ENCODE results near the gene AK9. TPM values are rescaled to one million over a fixed set of nuclear protein-coding genes. Genes with fewer than 3 reads are reported as not detected.
A peak's percentile ranks its signal among the peaks of the same experiment; 100 is the strongest.

AK9 gene
- total RNA-seq, 4 donors from 2014 or later = 9.1 to 15.7 (median 13.2) TPM

DNA sequence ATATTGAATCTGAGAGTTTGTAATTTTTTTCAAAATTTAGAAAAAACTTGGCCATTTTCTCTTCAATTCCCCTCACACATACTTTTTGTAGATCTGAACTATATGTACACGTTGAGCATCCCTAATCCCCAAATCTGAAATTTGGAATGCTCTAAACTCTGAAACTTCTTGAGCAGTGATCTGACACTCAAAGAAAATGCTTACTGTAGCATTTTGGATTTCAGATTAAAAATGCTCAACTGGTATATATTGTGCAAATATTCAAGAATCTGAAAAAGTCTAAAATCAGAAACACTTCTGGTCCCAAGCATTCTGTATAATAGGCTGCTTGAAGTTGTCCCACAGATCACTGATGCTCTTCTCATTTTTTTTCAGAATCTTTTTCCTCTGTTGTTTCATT is 129.2 kb downstream of the AK9 start:
- no peak overlapping the region for H3K4me3 ChIP-seq
- WGBS, 2 donors (ENCODE audit: low coverage in 1 of 2) = 69% methylated on average over 1 of the region's 1 CpG; no CpG with 5 or more reads in 1 of the 2 donors

DNA sequence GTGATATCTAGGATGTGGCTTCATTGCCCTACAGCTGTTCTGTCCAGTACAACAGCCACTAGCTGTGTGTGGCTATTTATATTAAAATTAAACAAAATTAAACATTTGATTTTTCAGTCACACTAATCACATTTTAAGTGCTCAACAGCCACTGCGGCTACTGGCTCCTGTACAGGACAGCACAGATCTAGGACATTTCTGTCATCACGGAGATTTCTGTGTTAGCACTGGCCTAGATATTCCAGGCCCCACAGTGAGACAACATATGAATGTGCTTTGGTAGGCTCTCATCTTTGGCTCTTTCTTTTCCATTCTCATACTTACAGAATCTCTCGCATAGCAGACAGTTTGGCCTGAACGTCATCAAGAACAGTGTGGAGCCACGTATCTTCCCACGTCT is 159.6 kb downstream of the AK9 start:
- Histone ChIP-seq H3K9me3 (no peaks in the 10 kb centered on the region), H3K4me1 (peaks cover 0 to 14% (median 0%) of the 10 kb centered on the region in 3 donors), H3K36me3 (no peaks in the 10 kb centered on the region), H3K27me3 (no peaks in the 10 kb centered on the region), H3K4me3 (no peak overlapping the region), H3K27ac (peak overlapping the region in 2 of 4 donors; percentile 14 to 32)
- peak; percentile 28 for ATAC-seq
- TF ChIP-seq, protein P1, sequence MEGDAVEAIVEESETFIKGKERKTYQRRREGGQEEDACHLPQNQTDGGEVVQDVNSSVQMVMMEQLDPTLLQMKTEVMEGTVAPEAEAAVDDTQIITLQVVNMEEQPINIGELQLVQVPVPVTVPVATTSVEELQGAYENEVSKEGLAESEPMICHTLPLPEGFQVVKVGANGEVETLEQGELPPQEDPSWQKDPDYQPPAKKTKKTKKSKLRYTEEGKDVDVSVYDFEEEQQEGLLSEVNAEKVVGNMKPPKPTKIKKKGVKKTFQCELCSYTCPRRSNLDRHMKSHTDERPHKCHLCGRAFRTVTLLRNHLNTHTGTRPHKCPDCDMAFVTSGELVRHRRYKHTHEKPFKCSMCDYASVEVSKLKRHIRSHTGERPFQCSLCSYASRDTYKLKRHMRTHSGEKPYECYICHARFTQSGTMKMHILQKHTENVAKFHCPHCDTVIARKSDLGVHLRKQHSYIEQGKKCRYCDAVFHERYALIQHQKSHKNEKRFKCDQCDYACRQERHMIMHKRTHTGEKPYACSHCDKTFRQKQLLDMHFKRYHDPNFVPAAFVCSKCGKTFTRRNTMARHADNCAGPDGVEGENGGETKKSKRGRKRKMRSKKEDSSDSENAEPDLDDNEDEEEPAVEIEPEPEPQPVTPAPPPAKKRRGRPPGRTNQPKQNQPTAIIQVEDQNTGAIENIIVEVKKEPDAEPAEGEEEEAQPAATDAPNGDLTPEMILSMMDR (IDR thresholded peaks at IDR 0.05) = no peak
- no peak for TF ChIP-seq POLR2AphosphoS5 (IDR thresholded peaks at IDR 0.05)
- TF ChIP-seq EP300 (IDR thresholded peaks at IDR 0.05) = no peak
- no peak for TF ChIP-seq POLR2A (IDR thresholded peaks at IDR 0.05)
- WGBS, 2 donors (ENCODE audit: low coverage in 1 of 2) = 24 to 33% methylated on average over 5 to 6 of the region's 6 CpGs

More for the DNA sequence above, 129.2 kb downstream of the AK9 start:
- Histone ChIP-seq H3K36me3 (peaks cover 0 to 18% of the 10 kb centered on the region in 2 donors), H3K4me1 (no peaks in the 10 kb centered on the region), H3K27me3 (no peaks in the 10 kb centered on the region), H3K9me3 (peaks cover 0 to 10% (median 0%) of the 10 kb centered on the region in 3 donors), H3K27ac (no peak overlapping the region)
- no peak for ATAC-seq
- TF ChIP-seq POLR2A (IDR thresholded peaks at IDR 0.05) (no peak), POLR2AphosphoS5 (IDR thresholded peaks at IDR 0.05) (no peak), EP300 (IDR thresholded peaks at IDR 0.05) (no peak)
- TF ChIP-seq, protein P1 (IDR thresholded peaks at IDR 0.05) = no peak

DNA sequence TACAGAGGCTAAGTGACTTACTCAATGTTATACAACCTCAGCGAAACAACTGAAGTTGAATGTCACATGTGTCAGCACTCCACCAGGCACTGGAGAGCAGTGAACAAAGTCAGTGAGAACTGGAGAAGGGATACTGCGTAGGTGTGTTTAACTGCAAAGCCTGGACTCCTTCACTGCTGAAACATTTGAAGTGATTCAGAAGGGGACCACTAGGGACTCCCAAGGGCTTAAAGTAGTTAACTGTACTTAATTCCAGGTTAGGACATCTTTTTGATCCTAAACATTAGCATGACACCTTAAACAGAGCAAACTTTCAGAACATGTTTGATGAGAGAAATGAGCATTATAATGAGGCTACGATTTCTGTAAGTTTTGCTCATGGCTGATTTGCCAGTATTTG is 163.0 kb downstream of the AK9 start:
- Histone ChIP-seq H3K27ac (no peak overlapping the region), H3K36me3 (no peaks in the 10 kb centered on the region), H3K4me3 (no peak overlapping the region), H3K9me3 (no peaks in the 10 kb centered on the region), H3K27me3 (no peaks in the 10 kb centered on the region), H3K4me1 (peaks cover 0 to 14% (median 0%) of the 10 kb centered on the region in 3 donors)
- ATAC-seq = no peak
- 83 to 100% methylated on average over 3 of the region's 3 CpGs for WGBS, 2 donors (ENCODE audit: low coverage in 1 of 2)
- TF ChIP-seq EP300 (IDR thresholded peaks at IDR 0.05) (no peak), POLR2AphosphoS5 (IDR thresholded peaks at IDR 0.05) (no peak), POLR2A (IDR thresholded peaks at IDR 0.05) (no peak)
- TF ChIP-seq, protein P1 (IDR thresholded peaks at IDR 0.05) = no peak

DNA sequence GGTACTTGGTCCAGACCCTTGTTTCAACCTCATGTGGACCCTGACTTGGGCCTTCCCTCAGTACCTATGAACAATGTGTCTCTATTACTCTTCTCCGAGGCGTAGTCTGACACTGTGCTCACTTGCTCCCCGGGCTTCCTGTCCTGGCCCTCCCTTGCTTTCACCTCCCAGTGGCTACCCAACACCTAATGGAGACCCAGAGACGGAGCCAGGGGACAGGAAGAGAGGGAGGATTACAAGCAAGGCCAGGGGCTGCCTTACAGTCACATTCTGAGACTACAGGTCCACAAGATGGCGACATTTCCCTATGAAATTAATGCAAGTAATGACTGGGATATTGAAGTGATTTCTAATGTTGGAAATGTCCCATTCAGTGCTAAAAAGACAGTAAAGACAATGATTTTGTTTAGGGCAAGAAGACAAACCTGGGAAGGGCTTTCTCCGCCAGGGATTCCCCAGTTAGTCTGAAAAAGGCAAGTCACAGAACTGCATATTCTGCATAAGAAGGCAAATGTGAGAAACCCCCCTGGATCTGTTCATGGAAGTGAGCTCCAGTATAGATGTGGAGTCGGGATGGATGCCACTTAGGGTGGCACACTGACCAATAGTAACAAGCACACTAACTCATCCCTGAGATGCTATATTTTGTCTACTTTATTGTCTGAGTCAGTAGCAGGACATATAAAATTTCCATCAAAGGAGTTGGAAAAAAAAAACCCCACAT is 163.9 kb downstream of the AK9 start:
- Histone ChIP-seq H3K27ac (no peak overlapping the region), H3K27me3 (no peaks in the 10 kb centered on the region), H3K36me3 (no peaks in the 10 kb centered on the region), H3K9me3 (no peaks in the 10 kb centered on the region), H3K4me3 (no peak overlapping the region), H3K4me1 (peaks cover 0 to 11% (median 0%) of the 10 kb centered on the region in 3 donors)
- WGBS, 2 donors (ENCODE audit: low coverage in 1 of 2) = 44 to 53% methylated on average over 4 to 5 of the region's 7 CpGs
- no peak for ATAC-seq
- TF ChIP-seq POLR2AphosphoS5 (IDR thresholded peaks at IDR 0.05) (no peak), EP300 (IDR thresholded peaks at IDR 0.05) (no peak)
- TF ChIP-seq, protein P1 (IDR thresholded peaks at IDR 0.05) = peak; percentile 13 to 56 (median 30)

DNA sequence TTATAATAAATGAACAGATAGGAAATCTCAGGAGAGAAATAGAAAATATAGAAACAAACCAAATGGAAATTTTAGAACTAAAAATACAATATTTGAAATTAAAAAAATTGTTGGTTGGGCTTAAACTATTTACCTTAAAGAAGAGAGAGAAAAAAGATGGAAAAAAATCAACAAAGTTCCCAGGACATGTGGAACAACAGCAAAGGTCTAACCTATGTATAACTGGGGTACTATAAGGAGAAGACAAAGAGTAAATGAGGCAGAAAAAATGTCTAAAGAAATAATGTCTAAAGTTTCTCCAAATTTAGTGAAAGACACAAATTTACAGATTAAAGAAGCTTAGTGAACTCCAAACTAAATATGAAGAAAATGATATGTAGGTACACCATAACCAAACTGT is 166.9 kb downstream of the AK9 start:
- TF ChIP-seq POLR2A (IDR thresholded peaks at IDR 0.05) (no peak), EP300 (IDR thresholded peaks at IDR 0.05) (no peak), POLR2AphosphoS5 (IDR thresholded peaks at IDR 0.05) (no peak)
- TF ChIP-seq, protein P1 (IDR thresholded peaks at IDR 0.05) = no peak
- H3K9me3 ChIP-seq = peaks cover 0 to 6% (median 0%) of the 10 kb centered on the region in 3 donors
- H3K36me3 ChIP-seq = no peaks in the 10 kb centered on the region
- H3K27ac ChIP-seq = no peak overlapping the region
- no peak for ATAC-seq
- no peaks in the 10 kb centered on the region for H3K4me1 ChIP-seq
- no peaks in the 10 kb centered on the region for H3K27me3 ChIP-seq
- no peak overlapping the region for H3K4me3 ChIP-seq
